GM20000 (cell line): ENCODE measurements around the gene WDR27.

Experiments
- DNase-seq: peaks from one replicate; pipeline ENCODE4 v3.0.0; 2012; ENCODE audit warnings: low spot score
- CTCF ChIP-seq: IDR thresholded peaks from 2 replicates; pipeline ENCODE4 v1.5.1; 2012; ENCODE audit warnings: mild to moderate bottlenecking, control low read depth; ENCODE audit errors: extremely low read depth, missing control alignments

The WDR27 gene

DNA sequence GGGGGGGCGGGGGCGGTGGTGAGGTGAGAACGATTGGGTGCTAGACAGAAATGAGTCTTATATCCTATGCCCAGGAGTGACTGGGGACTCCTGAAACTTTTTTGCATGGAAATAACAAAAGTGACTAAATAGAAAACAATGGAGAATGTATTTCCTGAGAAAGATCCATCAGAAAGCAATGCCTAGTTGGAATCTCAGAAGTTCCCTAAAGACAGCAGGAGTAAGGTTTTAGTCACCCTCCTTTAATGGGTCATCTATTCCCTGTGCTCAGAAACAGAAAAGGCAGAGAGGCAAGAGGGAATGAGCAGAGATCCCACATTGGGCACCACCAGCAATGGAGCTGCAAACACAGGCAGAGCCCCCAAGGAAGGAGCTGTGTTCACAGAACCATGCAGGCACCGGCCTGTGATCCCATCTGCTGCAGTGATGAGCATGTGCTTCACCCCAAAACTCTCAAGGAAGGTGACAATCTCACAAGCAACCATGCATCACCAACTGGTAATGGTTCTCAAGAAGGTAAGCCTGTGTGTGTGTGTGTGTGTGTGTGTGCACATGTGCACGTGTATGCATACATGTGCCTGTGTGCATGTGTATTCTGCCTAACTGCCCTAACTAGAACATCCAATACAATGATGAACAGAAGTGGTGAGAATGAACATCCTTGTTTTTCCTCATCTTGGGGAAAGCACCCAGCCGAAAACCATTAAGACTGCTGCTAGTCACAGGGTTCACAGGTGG, 168.4 kb downstream of the WDR27 start:
- no peak for DNase-seq
- no peak for TF ChIP-seq CTCF

GRCh38 chr6:169530752-169531123, 171.1 kb downstream of the WDR27 start:
- no peak for DNase-seq
- no peak for TF ChIP-seq CTCF

DNA sequence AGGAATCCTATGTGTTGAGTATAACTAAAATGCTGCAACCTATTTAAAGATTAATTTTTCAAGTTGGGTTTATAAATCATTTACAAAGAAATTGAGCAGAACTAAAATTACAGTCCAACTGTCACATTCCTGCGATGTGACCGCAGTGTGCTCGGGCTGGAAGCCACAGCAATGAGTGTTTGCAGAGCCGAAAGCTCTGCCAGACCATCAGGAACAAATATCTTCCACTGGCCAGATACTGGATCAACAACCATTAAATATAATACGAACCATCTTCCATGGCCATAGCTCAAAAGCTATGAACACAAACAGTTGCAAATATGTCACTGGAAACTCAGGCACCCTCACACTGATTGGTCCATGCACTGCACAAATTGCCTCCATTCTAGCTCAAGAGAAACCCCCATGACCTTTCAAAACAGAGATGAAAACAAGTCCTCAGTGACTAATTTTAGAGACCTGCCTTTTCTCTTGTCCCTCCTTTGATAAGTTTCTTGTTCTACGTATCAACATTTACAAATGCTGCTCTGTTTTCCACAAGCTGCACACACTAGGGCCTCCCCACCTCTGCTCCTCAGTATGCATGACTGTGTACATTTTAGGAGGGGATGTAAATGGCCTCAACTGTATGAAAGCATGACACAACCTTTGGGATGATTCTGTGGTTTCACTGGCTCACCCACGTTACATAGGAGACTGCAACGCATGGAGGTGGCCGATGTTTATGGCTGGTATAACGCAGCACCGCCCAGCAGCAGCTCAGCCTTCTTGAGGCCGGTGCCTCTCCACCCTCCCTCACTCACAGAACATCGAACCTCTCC, 171.7 kb downstream of the WDR27 start:
- no peak for DNase-seq
- no peak for TF ChIP-seq CTCF

GRCh38 chr6:169528755-169529154, 173.1 kb downstream of the WDR27 start:
- no peak for TF ChIP-seq CTCF
- DNase-seq: no peak

DNA sequence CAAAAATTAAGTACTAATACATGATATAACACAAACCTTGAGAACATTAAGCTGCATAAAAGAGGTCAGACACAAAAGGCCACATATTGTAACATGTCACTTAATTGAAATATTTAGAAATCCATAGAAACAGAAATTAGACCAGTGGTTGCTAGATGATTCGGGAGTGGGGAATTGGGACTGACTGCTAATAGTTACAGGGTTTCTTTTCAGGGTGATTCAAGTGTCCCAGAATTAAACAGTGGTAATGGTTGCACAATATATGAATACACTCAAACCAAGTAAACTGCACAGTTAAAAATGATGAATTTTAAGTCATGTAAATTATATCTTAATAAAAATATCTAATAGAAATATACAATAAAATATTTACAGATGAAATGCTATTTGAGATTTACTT, 174.5 kb downstream of the WDR27 start:
- no peak for TF ChIP-seq CTCF
- no peak for DNase-seq

DNA sequence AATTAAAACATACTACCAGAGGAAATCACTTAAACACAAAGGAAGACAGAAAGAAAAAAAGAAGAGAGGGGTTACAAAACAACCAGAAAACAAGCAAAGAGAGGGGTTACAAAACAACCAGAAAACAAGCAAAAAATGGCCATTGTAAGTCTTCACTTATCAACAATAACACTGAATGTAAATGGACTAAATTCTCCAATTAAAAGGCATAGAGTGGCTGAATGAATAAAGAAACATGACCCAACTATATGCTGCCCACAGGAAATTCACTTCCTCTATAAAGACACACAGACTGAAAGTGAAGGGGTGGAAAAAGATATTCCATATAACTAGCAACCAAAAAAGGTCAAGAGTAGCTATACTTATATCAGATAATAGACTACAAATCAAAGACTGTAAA, 180.0 kb downstream of the WDR27 start:
- DNase-seq: no peak

More for the DNA sequence above, 180.0 kb downstream of the WDR27 start:
- no peak for TF ChIP-seq CTCF
